NCI-H1436 treated with DMSO at 0.1 percent for 48 hours (cell line): Measurements from ENCODE around the gene RAB1B.
"Not testable (repeated sequence)": the region's sequence is repeated elsewhere in the genome, so short reads cannot be mapped to it uniquely, and the experiment has no call there.

Experiments
- DNase-seq: peaks from one replicate; lab custom pipeline; 2025; lab: John Stamatoyannopoulos, UW

Gene RAB1B

GRCh38 chr11:66309475-66309874, 41.0 kb downstream of the RAB1B start:
- DNase-seq, result no peak

- no peak for DNase-seq
Measured at GRCh38 chr11:66310324-66310723, 41.9 kb downstream of the RAB1B start.

- not testable (repeated sequence) for DNase-seq
Measured at GRCh38 chr11:66310803-66311440, 42.5 kb downstream of the RAB1B start.

- DNase-seq, result no peak
Measured at GRCh38 chr11:66311470-66311964, 43.1 kb downstream of the RAB1B start.

DNA sequence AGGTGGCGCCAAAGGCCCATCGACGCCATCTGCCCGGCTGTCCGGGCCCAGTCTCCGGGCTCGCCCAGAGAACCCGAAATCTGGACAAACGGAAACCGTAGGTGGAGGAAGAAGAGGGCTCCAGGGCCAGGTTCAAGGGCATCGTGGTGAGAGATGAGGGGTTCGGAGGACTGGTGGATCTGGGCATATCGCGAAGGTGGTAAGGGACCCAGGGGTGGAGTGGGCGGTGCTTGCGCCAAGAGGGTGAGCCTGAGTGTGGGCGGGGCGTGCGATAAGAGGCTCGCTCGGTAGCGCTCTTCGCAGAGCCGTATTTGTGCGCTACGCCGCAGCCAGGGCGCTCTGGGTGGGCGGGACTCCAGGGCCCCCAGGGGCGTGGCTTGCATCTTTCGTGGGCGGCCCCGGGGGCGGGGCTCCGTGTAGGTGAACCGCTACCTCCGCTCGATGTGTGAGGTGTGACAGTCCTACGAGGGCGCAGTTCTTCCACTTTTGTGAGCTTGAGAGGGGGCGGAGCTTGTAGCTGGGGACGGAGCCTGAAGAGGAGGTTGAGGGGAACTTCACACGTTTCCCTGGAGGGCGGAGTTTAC, 43.6 kb downstream of the RAB1B start:
- DNase-seq, result peak; percentile 81

DNA sequence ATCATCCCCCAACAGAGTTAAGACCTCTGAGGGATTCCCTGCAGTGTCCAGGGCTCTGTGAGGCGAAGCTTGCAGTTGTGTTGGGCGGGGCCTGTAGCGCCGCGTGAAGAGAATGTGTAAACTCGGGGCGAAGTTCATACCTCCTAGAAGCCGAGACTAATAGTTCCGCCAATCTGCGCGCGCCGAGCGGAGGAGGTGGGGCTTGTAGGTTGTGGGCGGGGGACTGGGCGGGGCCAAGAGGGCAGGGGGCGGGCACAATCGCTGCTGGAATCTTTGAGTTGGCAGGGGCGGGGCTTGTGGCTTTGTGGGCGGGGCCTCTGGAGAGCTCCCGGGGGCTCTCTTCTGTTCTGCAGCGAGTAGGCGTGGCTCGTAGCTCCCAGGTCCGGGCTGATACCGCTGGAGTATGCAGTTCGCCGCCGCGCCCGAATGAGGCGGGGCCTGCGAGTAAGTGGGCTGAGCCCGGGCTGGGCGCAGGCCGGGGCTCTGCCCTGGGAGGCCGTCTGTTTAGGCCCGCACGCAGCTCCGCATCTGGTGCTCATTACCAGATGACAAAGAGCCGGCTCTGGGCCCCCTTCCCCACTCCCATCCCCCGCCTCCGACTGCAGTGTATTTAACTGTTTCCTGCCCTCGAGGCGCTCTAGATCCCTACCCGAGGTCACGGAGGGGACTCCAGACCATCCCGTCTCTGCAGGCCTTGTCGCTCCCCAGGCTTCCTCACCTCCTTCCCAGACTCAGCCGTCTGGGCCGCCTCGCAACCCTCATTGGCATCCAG, 44.3 kb downstream of the RAB1B start:
- DNase-seq, result peak; percentile 88

DNA sequence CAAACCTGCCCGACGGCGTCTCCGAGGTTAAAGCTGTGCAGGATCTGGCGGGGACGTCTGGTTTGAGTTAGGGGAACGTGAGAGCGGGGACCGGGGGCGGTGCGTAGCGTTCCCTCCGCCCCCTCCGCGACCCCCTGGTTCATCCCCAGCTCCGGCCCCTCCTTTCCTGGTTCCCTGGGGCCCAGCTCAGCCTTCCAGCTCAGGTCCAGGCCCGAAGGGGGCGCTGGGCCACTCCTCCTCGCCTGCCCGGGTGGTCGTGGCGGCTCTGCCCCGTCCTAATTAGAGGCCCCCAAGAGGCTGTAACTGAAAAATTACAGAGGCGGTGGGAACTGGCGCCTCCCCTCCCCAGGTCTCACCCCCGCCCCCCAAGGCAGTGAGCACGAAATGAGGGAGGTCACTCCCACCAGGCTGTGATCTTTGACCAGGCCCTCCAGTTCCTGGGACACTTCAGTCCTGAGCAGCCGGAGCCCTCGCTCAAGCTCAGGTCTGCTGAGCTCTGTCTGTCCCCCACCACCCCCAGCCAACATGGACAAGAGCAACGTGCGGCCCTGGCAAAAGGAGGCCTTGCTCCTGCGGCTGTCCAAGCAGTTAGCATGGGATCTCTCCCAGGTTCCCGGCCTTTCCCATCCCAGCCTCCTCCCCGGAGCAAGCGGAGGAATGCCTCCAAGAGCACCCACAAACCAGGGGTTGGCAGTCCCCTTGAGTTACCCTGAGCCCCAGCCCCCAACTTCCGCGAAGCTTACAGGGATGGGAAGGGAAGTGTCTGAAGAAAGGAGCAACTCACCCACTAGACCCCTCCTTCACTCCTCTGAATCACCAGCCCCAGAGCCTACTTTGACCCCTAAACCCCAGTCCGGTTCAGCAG, 45.1 kb downstream of the RAB1B start:
- DNase-seq, result no peak

- DNase-seq, result no peak
Measured at GRCh38 chr11:66314186-66314501, 45.7 kb downstream of the RAB1B start.

- DNase-seq, result no peak
Measured at GRCh38 chr11:66314561-66315497, 46.4 kb downstream of the RAB1B start.

DNA sequence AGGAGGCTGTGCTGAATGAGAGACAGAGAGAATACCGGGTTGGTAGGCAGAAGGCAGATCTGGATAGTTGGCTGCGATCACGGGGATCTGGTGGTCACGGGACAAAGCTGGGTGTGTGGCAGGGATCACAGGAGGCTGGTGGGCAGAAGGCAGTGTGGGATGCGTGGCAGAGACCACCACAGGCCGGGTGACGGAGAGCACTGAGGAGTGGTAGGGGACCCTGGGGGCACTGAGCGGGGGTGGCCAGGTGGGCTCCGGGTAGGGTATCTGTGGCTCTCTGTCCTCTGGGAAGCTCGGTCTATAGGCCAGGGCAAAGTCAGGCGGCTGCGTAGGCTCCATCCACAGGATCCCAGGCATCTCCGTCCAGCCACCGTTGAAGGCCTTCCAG, 47.1 kb downstream of the RAB1B start:
- no peak for DNase-seq

GRCh38 chr11:66315921-66316811, 47.7 kb downstream of the RAB1B start:
- DNase-seq, result no peak

GRCh38 chr11:66316849-66317251, 48.4 kb downstream of the RAB1B start, which contains the start of gene CD248:
TSS of gene CD248 (minus strand) at chr11:66317044. CDS start at chr11:66317027, 17 bp downstream.
- no peak for DNase-seq

DNA sequence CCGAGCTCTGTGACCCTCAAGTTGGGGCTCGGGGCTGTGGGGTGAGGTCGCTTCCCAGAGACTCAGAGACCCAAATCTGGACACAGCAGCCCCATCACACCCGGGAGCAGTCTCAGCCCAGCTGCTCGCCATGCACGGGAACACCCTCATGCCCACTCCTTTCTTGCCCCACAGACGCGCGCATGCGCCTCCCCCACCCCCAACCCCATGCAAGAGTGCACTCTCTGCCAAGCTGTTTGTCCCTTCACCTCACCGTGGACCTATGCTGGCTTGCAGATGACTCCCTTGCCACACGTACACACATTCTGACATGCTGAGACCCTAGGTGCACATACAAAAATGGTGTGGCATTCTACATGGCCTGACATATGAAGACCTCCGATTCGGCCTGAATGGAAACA, 48.9 kb downstream of the RAB1B start:
- no peak for DNase-seq

DNA sequence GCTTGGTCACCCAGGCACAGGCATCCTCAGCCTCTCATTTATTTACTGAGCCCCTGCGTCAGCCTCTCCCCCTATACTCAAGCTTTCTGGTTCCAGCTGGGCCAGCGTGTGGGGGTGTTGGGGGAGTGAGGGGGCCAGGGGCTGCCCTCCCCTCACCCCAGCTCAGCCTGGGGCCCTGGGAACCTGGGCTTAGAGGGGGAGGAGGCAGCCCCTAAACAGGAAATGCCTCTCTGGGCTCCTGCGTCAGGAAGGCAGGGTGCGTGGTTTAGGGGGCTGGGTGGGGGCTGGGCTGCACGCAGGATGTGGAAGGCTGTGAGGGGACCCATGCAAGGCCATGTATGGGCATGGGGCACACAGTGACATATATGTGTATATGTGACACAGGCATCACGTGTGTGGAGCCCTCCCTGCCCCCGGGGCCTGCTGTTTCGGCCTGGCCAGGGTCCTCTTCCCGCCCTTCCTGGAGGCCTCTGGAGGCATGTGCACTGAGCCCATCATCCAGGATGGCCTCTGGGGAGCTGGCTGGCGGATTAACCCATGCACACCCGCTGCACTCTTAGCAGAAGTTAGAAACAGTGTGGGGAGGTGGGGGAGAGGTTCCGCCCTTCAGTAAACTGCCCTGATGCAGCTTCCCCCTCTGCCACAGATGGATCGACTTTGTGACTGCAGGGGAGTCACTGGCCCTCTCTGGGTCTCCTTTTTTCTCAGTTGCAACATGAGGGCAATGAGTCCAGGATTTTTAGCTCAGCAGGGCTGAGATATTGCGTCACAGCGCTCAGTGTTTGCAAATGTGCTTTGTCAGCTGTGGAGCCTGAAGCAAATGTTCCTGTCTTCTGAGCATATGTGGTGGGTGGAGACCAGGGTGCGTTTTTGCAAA, 49.5 kb downstream of the RAB1B start:
- no peak for DNase-seq

GRCh38 chr11:66318600-66318970, 50.1 kb downstream of the RAB1B start:
- DNase-seq, result no peak

- not testable (repeated sequence) for DNase-seq
Measured at GRCh38 chr11:66320289-66320688, 51.9 kb downstream of the RAB1B start.

GRCh38 chr11:66320748-66321147, 52.3 kb downstream of the RAB1B start:
- not testable (repeated sequence) for DNase-seq

- no peak for DNase-seq
Measured at GRCh38 chr11:66321606-66322005, 53.2 kb downstream of the RAB1B start.
